NCI-H748 (cell line): Measurements from ENCODE around the gene ZNF770.
"Not testable (repeated sequence)": the region's sequence is repeated elsewhere in the genome, so short reads cannot be mapped to it uniquely, and the experiment has no call there.

Experiments used
- DNase-seq: peaks from one replicate; lab custom pipeline; 2025; ENCODE audit not compliant: unreplicated experiment; lab: John Stamatoyannopoulos, UW

The ZNF770 gene

DNA sequence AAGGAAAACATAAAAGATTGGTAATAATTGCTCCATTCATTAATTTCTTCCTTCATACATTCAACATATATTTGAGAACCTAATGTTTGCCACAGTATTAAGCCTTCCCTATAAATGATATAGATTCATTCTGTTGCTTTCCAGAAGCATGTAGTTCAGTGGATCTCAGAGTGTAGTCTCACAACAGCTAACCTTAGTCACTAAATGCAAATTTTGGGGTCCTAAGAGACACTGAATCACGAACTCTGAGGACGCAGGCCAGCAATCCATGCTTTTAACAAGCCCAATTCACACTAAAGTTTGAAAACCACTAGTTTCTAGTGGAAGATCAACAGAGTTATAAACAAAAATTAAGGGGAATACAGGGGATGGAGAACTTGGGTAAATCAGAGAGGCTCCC, 11.3 kb downstream of the ZNF770 start:
- DNase-seq = no peak

DNA sequence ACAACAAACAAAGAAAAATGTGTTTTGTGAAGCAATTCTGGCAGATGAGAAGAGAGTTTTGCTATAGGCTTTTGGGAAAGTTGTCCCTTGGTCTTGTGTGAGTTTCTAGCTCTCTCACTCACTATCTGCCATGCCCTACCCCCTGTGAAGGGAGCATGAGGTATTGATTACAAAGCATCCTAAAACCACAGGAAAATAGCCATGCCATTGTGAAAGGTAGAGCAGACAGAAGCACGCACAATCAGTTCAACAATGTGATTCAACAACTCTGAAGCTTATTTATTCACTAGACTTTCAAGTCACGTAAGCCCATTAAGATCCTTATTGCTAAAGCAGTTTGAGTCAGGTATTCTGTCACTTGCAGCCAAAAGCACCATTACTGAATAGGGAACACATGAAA, 12.0 kb downstream of the ZNF770 start:
- no peak for DNase-seq

GRCh38 chr15:34973512-34973911, 14.6 kb downstream of the ZNF770 start:
- no peak for DNase-seq

GRCh38 chr15:34970098-34970643, 17.9 kb downstream of the ZNF770 start:
- DNase-seq = not testable (repeated sequence)

- DNase-seq = peak; percentile 95
Observed at GRCh38 chr15:34969340-34970097, 18.6 kb downstream of the ZNF770 start, which contains the start of gene AQR. AQR (minus strand) TSS chr15:34969742; CDS start chr15:34969613, 129 bp downstream.

DNA sequence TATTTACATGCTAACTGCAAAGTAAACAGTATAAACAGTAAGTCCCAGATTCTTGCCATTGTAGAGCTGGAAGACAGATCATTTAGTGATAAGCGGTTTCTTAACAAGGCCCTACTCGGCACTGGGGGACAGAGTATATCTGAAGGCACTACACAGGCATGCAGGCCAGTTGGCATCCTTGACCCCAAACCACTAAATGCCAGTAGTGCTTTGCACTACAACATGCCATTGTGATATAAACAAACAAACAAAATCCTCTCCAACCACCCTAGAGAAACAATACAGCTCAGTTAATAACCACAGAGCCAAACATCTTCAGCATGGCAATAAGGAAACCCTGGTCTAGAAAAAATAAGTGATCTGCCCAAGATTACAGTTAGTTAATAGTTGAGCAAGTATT, 23.8 kb downstream of the ZNF770 start:
- no peak for DNase-seq

- DNase-seq = no peak
Observed at GRCh38 chr15:34953851-34954250, 34.2 kb downstream of the ZNF770 start.

- DNase-seq = no peak
Observed at GRCh38 chr15:34952481-34952880, 35.6 kb downstream of the ZNF770 start.

DNA sequence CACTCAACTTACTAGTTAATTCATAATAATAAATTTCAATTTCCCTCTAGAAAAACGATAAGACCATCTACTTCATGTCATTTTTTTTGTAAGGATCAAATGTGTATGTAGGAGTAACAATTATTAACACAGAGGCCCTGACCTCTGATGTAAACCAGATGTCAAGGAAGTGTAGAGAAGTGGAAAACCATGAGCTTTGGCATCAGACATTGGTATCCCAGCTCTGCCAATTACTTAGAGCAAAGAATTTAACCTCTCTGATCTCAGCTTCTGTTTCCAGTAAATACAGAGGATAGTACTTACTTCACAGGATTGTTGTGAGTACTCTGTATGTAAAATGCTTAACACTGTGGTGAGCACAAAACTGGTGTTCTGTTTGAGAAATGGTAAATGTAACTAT, 36.1 kb downstream of the ZNF770 start:
- DNase-seq = no peak

GRCh38 chr15:34944936-34945335, 43.2 kb downstream of the ZNF770 start:
- no peak for DNase-seq

DNA sequence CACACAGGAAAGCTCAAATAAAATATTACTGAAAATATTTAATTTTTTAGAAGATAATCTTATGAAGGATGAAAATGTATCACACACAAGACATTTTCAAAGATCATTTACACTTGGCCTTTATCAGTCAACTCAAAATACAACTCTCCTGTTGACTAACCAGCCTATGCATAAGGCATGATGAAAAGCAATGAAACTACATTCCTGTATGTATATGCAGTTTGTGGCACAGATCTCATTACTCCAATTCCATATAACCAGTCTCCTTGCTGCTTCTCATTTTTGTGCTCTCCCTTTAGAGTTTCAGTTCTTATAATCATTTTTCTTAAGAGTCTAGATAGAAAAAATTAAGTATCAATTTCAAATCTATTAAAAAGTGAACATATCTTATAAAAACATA, 44.4 kb downstream of the ZNF770 start:
- DNase-seq = no peak

DNA sequence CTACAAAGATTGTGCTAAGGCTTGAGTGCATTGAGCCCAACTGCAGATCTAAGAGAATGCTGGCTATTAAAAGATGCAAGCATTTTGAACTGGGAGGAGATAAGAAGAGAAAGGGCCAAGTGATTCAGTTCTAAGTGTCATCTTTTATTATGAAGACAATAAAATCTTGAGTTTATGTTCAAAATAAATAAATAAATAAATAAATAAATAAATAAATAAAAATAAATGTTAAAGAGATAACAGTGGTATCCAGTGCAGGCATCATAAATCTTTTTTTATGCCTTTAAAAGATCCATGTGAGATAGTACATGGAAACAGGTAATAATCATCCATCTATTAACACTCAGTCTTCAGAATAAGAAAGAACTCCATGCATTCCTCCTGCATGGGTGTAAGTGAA, 44.8 kb downstream of the ZNF770 start:
- not testable (repeated sequence) for DNase-seq

- DNase-seq = no peak
Observed at GRCh38 chr15:34942363-34942762, 45.7 kb downstream of the ZNF770 start.

DNA sequence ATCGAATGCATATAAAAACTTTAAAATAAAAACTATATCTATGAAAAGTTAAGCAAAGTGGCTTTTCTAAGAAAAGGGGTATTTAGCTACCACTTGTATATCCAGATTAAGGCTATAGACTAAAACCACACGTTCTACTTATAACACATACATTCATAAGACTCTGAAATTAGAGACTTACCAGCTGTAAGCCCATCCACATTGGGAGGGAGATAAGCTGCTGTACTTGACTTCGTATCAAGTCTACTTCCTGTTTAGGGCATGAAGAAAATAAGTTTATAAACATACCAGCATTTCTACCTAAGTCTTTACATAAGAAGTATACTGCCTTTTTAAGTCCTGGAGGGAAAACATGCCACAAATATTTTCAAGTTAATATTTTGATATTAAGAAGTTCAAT, 46.3 kb downstream of the ZNF770 start:
- DNase-seq = no peak

- DNase-seq = no peak
Observed at GRCh38 chr15:34941185-34941698, 46.8 kb downstream of the ZNF770 start.

DNA sequence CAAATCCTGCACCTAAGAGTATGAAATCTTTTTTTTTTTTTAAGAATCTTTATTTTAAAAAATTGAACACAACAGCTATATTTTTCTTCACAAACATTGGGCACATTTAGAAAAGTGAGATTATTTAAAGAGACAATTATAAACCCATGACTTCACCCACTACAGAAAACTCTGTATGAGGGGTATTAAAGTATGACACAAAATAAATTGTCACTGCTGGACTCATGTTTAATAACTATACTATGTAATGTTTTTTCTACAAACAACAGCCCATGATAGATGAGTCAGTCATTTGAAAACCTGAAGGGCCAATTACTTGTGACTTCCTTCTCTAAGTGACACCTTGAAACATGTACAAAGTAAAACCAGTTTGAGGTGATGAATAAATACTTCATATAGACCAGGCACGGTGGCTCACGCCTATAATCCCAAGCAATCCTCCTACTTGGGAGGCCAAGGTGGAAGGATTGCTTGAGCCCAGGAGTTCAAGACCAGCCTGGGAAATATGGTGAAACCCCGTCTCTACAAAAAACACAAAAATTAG, 54.6 kb downstream of the ZNF770 start:
- DNase-seq = no peak

GRCh38 chr15:34928349-34928748, 59.7 kb downstream of the ZNF770 start:
- not testable (repeated sequence) for DNase-seq
